GM23338 (cell line): ENCODE results near the gene LENG9. TPM values are rescaled to one million over a fixed set of nuclear protein-coding genes. Genes with fewer than 3 reads are reported as not detected.

Experiments
- ATAC-seq: fragments of 200-7000 bp; cut with Tn5 transposase; 3 replicates; pipeline ENCODE4 v1.9.1; 2020
- DNase-seq: peaks from one replicate; pipeline ENCODE4 v3.0.0-alpha.2; 2015; ENCODE audit warnings: low spot score
- H2AFZ ChIP-seq: fragments of 200-600 bp; sonication (generic); 2 replicates; pipeline ENCODE4 v1.8.0; 2016; ENCODE audit warnings: antibody characterized with exemption, mild to moderate bottlenecking, moderate library complexity
- H3F3A ChIP-seq: fragments of 200-600 bp; sonication (generic); replicated peaks from 2 replicates; pipeline ENCODE4 v1.8.0; 2017; ENCODE audit warnings: antibody characterized with exemption, mixed run types, low read depth
- H3K27ac ChIP-seq: fragments of 200-600 bp; sonication (generic); 2 replicates; pipeline ENCODE4 v1.6.1; 2016; ENCODE audit warnings: low read depth
- H3K27me3 ChIP-seq: fragments of 200-600 bp; sonication (generic); 2 replicates; pipeline ENCODE4 v1.8.0; 2016; ENCODE audit warnings: mild to moderate bottlenecking, mixed run types, moderate library complexity; ENCODE audit not compliant: insufficient read depth
- H3K36me3 ChIP-seq: fragments of 200-600 bp; sonication (generic); 2 replicates; pipeline ENCODE4 v1.8.0; 2016; ENCODE audit warnings: mild to moderate bottlenecking; ENCODE audit not compliant: insufficient read depth
- H3K4me1 ChIP-seq: fragments of 200-600 bp; sonication (generic); 2 replicates; pipeline ENCODE4 v1.8.0; 2016; ENCODE audit warnings: mild to moderate bottlenecking, moderate library complexity; ENCODE audit not compliant: insufficient read depth
- H3K4me2 ChIP-seq: fragments of 200-600 bp; sonication (generic); 2 replicates; pipeline ENCODE4 v1.7.1; 2017; ENCODE audit warnings: mixed run types
- H3K4me3 ChIP-seq: fragments of 200-600 bp; sonication (generic); 2 replicates; pipeline ENCODE4 v1.6.1; 2016; ENCODE audit warnings: mixed run types
- H3K79me2 ChIP-seq: fragments of 200-600 bp; sonication (generic); replicated peaks from 2 replicates; pipeline ENCODE4 v1.8.0; 2017; ENCODE audit warnings: mild to moderate bottlenecking; ENCODE audit not compliant: insufficient read depth
- H3K9me2 ChIP-seq: fragments of 200-600 bp; sonication (generic); 2 replicates; pipeline ENCODE4 v1.8.0; 2017; ENCODE audit not compliant: insufficient read depth
- H4K20me1 ChIP-seq: fragments of 200-600 bp; sonication (generic); replicated peaks from 2 replicates; pipeline ENCODE4 v1.8.0; 2017; ENCODE audit warnings: mild to moderate bottlenecking; ENCODE audit not compliant: insufficient read depth
- H3K27ac Mint-ChIP-seq: 2 replicates; pipeline ENCODE4 v1.8.0; 2020; ENCODE audit warnings: inconsistent platforms, mild to moderate bottlenecking, moderate library complexity, mixed read lengths
- H3K27me3 Mint-ChIP-seq: 3 replicates; pipeline ENCODE4 v1.8.0; 2022; ENCODE audit warnings: low read depth, mild to moderate bottlenecking, moderate library complexity, mixed read lengths, inconsistent platforms; ENCODE audit not compliant: insufficient read depth, poor library complexity
- H3K36me3 Mint-ChIP-seq: 3 replicates; pipeline ENCODE4 v1.8.0; 2021; ENCODE audit warnings: low read depth, mild to moderate bottlenecking, inconsistent platforms, moderate library complexity, mixed read lengths
- H3K4me1 Mint-ChIP-seq: 3 replicates; pipeline ENCODE4 v1.8.0; 2020; ENCODE audit warnings: mild to moderate bottlenecking, inconsistent platforms, mixed read lengths
- H3K4me3 Mint-ChIP-seq: 3 replicates; pipeline ENCODE4 v1.8.0; 2021; ENCODE audit warnings: moderate library complexity, mild to moderate bottlenecking, inconsistent platforms, mixed read lengths
- H3K9me3 Mint-ChIP-seq: 3 replicates; pipeline ENCODE4 v1.8.0; 2020; ENCODE audit warnings: moderate library complexity, mild to moderate bottlenecking, inconsistent platforms, mixed read lengths
- CTCF ChIP-seq, 2 experiments: fragments of 200-600 bp in 1 of 2; sonication (generic) in 1 of 2; conservative IDR thresholded peaks; 2 replicates each; pipeline versions ENCODE4 v1.5.1 to v1.6.1; 2016 to 2017; ENCODE audit warnings: antibody characterized with exemption in 2 of 2, low read depth in 2 of 2, mild to moderate bottlenecking in 2 of 2, moderate library complexity in 1 of 2
- ETS1 ChIP-seq: IDR thresholded peaks from 2 replicates; pipeline ENCODE4 v1.6.1; 2016; ENCODE audit warnings: antibody characterized with exemption
- EZH2 ChIP-seq: fragments of 200-600 bp; sonication (generic); IDR thresholded peaks from one replicate; pipeline ENCODE4 v1.8.0; 2017; ENCODE audit warnings: antibody characterized with exemption, mild to moderate bottlenecking, low read depth; ENCODE audit not compliant: unreplicated experiment
- STAT1 ChIP-seq: IDR thresholded peaks from one replicate; pipeline ENCODE4 v1.6.1; 2016; ENCODE audit warnings: antibody characterized with exemption; ENCODE audit not compliant: unreplicated experiment
- ZNF114 ChIP-seq: fragments of 250-450 bp; sonication (Bioruptor Pico); IDR thresholded peaks from 2 replicates; pipeline ENCODE4 v1.5.0; 2020; ENCODE audit warnings: mild to moderate bottlenecking, moderate library complexity
- polyA plus RNA-seq: library from polyadenylated mRNA; unstranded; fragments of >200 nt; fragmentation: Nextera tagmentation; extraction: Ambion mirVana; gene quantifications from 2 replicates; pipeline ENCODE4 v1.2.1, GENCODE V29; 2016
- total RNA-seq: library from RNA; depleted of rRNA; stranded (reverse); fragments of >200 nt; shearing (Covaris generic); gene quantifications from 2 replicates; pipeline ENCODE4 v1.2.3, GENCODE V29; 2014

The LENG9 gene
- total and polyA plus RNA-seq, 2 experiments from 2014 or later, result 0.26 to 6.4 TPM

- H3K36me3 Mint-ChIP-seq, result peaks cover 18% of the 10 kb centered on the region
Measured at GRCh38 chr19:54415208-54415900, 48.2 kb downstream of the LENG9 start, which contains the start of gene TTYH1. Gene TTYH1 (plus strand): TSS chr19:54415464. CDS start chr19:54415553, 89 bp downstream.

GRCh38 chr19:54414156-54414555, 49.4 kb downstream of the LENG9 start:
- H3K36me3 Mint-ChIP-seq, result peaks cover 18% of the 10 kb centered on the region
- H2AFZ ChIP-seq, result no peak overlapping the region
- TF ChIP-seq ZNF114 (CRISPR knock-in tag) (no peak), STAT1 (no peak), EZH2 (no peak), ETS1 (no peak), CTCF (conservative IDR thresholded peaks at IDR 0.05; ENCODE audit: low read depth in 2 of 2) (no peak)

More at GRCh38 chr19:54415208-54415900, 48.2 kb downstream of the LENG9 start, which contains the start of gene TTYH1:
- Histone ChIP-seq H3K27ac (no peak within 1 kb of the TSS), H3K4me2 (peak within 1 kb of the TSS; percentile 95), H3K9me2 (no peaks in the 10 kb centered on the region), H2AFZ (peak within 1 kb of the TSS; percentile 93), H3K4me1 (peaks cover 23% of the 10 kb centered on the region), H4K20me1 (no peaks in the 10 kb centered on the region), H3F3A (peaks cover 13% of the 10 kb centered on the region), H3K4me3 (peak within 1 kb of the TSS; percentile 86), H3K36me3 (no peaks in the 10 kb centered on the region), H3K27me3 (peaks cover 23% of the 10 kb centered on the region), H3K79me2 (no peaks in the 10 kb centered on the region)
- Mint-ChIP-seq H3K4me1 (peaks cover 32% of the 10 kb centered on the region), H3K9me3 (peaks cover 22% of the 10 kb centered on the region), H3K27me3 (peaks cover 35% of the 10 kb centered on the region), H3K4me3 (peak within 1 kb of the TSS; percentile 86), H3K27ac (no peak within 1 kb of the TSS)
- ATAC-seq, result peak; percentile 50
- DNase-seq, result peak; percentile 66
- TF ChIP-seq CTCF (conservative IDR thresholded peaks at IDR 0.05; ENCODE audit: low read depth in 2 of 2) (peak in 1 of 2 experiments; percentile 56; a peak in 2 of 4 replicates), EZH2 (no peak)

More at GRCh38 chr19:54414156-54414555, 49.4 kb downstream of the LENG9 start:
- Histone ChIP-seq H3K27ac (no peak overlapping the region), H3K79me2 (no peaks in the 10 kb centered on the region), H3K27me3 (peaks cover 23% of the 10 kb centered on the region), H3K9me2 (no peaks in the 10 kb centered on the region), H4K20me1 (no peaks in the 10 kb centered on the region), H3K4me2 (no peak overlapping the region), H3K4me3 (no peak overlapping the region), H3K36me3 (no peaks in the 10 kb centered on the region), H3F3A (peaks cover 13% of the 10 kb centered on the region), H3K4me1 (peaks cover 12% of the 10 kb centered on the region)
- Mint-ChIP-seq H3K9me3 (peaks cover 27% of the 10 kb centered on the region), H3K4me3 (peak overlapping the region; percentile 9; the same call in 1 of the 3 replicates), H3K27me3 (peaks cover 38% of the 10 kb centered on the region), H3K27ac (no peak overlapping the region), H3K4me1 (peaks cover 22% of the 10 kb centered on the region)
- ATAC-seq (no peak), DNase-seq (no peak)
